OCI-M2 (cell line): ENCODE data around the gene SOX11.
"Not testable (repeated sequence)": the region's sequence is repeated elsewhere in the genome, so short reads cannot be mapped to it uniquely, and the experiment has no call there.

Experiments used
- DNase-seq: peaks from one replicate; lab custom pipeline; 2025; ENCODE audit not compliant: unreplicated experiment; lab: John Stamatoyannopoulos, UW

The SOX11 gene

GRCh38 chr2:5691985-5692529 lies at the start of gene SOX11:
Gene SOX11, plus strand, starts transcription at chr2:5692384. Its CDS starts 338 bp downstream, at chr2:5692722.
- no peak for DNase-seq

- DNase-seq = not testable (repeated sequence)
Measured at GRCh38 chr2:5652734-5653133, 39.5 kb upstream of the SOX11 start.

GRCh38 chr2:5653756-5654155 lies 38.4 kb upstream of the SOX11 start:
- DNase-seq = not testable (repeated sequence)

DNA sequence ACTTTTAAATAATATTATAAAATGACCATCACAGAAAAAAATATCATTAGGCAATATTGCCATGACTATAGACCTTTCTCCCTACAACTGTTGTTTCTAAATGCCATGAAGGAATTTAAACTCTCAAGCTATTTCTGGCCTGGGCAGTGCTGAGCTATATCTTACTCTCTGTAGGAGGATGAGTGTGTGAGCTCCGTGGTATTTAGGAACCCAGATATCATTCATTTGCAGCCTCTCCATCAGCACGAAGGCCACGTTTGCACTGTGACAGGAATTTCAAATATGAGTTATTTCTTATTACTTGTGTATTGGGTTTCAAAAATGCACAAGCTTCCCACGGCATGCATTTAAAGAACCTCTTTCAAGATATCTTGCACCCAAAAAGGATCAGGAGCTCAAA lies 35.0 kb upstream of the SOX11 start:
- no peak for DNase-seq

GRCh38 chr2:5660591-5660990 lies 31.6 kb upstream of the SOX11 start:
- no peak for DNase-seq

GRCh38 chr2:5661362-5661761 lies 30.8 kb upstream of the SOX11 start:
- DNase-seq = no peak

- no peak for DNase-seq
Measured at GRCh38 chr2:5664278-5664681, 27.9 kb upstream of the SOX11 start.

DNA sequence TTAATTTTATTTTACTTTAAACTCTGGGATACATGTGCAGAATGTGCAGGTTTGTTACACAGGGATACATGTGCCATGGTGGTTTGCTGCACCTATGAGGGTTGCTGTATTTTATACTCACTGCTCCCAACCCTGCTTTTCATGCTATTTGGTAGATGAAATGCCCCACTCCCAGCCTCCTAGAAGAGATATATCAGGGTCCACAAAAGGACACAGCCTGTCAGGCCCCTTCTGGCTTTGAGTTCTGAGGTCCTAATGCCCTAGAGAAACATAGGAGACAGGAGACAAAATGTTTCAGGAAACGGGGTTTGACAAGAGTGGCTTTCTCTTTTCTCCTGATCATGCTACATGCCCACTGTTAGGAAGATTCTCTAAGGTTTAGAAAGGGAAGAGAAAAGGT lies 27.1 kb upstream of the SOX11 start:
- no peak for DNase-seq

DNA sequence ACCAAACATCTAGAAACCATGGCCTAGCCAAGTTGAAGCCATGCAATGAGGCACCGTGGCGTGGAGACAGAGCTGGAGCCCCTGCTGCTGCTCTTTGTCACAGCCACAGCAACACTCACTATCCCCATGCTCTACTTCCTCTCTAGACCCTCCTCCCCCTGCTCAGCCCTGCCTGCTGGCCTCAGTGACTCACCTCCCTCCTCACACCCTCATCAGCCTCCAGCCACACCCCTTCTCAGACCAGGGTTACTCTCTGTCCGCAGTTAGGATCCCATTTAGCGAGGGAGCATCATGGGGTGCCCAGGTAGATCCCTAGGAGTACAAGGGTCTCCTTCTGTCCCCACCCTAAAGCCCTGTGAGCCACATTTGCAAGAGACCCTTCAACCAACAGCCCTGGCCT lies 25.4 kb upstream of the SOX11 start:
- no peak for DNase-seq

- not testable (repeated sequence) for DNase-seq
Measured at GRCh38 chr2:5667655-5668054, 24.5 kb upstream of the SOX11 start.

DNA sequence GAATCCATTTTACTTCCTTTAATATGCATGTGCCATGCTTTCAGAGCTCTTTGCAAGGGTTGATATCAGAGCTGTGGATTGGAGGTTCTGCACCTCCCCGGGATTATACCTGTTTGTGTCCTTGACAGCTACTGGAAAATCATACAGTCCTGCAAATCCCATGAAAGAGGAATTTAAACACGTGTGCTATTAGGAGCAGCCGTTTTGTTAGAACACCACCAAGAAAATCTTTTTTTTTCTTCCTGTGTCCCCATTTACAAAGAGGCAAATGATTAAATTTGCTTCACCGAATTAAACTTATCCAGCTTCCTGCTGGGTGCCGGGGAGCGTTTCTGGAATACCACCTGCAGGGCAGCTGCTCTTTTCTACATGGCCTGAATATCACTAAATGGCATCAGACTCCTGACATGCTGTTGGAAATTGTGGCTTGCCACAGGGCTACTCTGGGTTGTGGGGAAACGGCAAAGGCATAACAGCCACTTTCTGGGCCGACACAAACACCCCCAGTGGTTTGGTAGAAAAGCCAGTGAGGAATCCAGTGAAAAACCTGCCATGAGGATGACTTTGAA lies 23.4 kb upstream of the SOX11 start:
- DNase-seq = no peak

GRCh38 chr2:5672749-5673144 lies 19.4 kb upstream of the SOX11 start:
- DNase-seq = no peak

GRCh38 chr2:5673145-5674025 lies 18.8 kb upstream of the SOX11 start:
- DNase-seq = no peak

DNA sequence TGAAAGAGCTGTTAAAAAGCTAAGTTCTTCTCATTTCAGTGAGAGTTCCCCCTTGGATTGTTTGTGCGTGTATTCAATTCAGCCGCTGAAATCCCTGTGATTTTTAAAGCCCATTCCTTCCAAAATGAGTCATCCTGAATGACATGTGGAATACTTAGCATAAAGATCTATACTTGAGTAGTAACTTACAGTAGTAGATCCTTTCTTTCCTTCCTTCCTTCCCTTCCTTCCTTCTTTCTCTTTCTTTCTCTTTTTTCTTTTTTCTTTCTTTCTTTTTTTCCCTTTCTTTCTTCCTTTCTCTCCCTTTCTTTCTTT lies 18.2 kb upstream of the SOX11 start:
- no peak for DNase-seq

GRCh38 chr2:5677133-5677532 lies 15.1 kb upstream of the SOX11 start:
- no peak for DNase-seq

DNA sequence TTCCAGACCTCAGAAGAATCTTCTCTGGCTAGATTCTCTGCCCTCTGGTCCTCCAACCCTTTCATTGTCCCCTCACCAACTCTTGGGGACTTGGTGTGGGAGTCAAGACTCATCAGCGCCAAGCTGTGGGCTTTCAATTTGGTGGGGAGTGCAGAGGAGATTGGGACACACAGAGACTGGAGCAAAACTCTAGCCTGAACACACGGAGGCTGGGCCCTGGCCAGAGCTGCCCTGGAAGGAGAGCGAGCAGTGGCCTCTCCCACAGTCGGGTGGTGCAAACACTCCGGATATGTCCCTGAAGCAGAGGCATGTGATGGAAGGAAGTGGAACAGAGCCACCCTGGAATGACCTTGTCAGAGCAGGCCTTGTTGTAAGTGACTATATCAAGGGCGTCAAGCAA lies 8.7 kb upstream of the SOX11 start:
- DNase-seq = no peak

DNA sequence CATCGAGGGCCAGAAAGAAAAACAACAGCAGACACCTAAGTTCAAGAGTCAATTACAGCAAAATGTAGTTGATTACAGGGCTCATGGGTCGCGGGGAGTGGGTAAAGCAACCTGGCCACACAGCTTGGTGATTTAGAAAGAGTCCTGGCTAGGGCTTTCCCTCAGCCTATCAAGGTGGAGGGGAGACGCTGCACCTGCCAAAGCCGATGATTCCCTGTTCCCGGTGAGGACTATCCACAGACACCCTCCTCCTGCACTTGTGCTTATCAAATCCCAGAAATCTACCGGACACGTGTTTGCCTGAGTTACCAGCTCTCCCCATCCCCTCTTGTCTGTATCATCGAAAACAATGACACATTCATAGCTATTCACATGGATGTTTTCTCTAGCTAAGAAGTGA lies 7.0 kb upstream of the SOX11 start:
- no peak for DNase-seq

GRCh38 chr2:5686068-5686467 lies 6.1 kb upstream of the SOX11 start:
- no peak for DNase-seq

GRCh38 chr2:5686536-5686935 lies 5.6 kb upstream of the SOX11 start:
- DNase-seq = no peak

- DNase-seq = no peak
Measured at GRCh38 chr2:5689750-5690149, 2.4 kb upstream of the SOX11 start.

- no peak for DNase-seq
Measured at GRCh38 chr2:5690286-5690685, 1.9 kb upstream of the SOX11 start.

- DNase-seq = no peak
Measured at GRCh38 chr2:5690718-5691220, 1.4 kb upstream of the SOX11 start.
